ENCODE data around the gene PCDH18.

- TF ChIP-seq CTCF (IDR thresholded peaks at IDR 0.05; ENCODE audit: low read depth, low read length, missing input control) (no peak), TAF1 (conservative IDR thresholded peaks at IDR 0.05) (no peak), ATF3 (IDR thresholded peaks at IDR 0.05) (no peak), SP1 (IDR thresholded peaks at IDR 0.05) (no peak)
Measured at GRCh38 chr4:137559801-137560200, 27.5 kb upstream of the PCDH18 start.

All from liver (tissue), 3 donors.